CD14-positive monocyte (primary cell): Measurements from ENCODE around the gene NCKAP1. TPM values are rescaled to one million over a fixed set of nuclear protein-coding genes. Genes with fewer than 3 reads are reported as not detected.

Experiments
- DNase-seq, 3 donors: peaks; one replicate each; pipeline ENCODE4 v3.0.0-alpha.2; 2011 to 2022
- H2AFZ ChIP-seq: 2 replicates; pipeline ENCODE4 v1.6.0; 2012; ENCODE audit warnings: mild to moderate bottlenecking, low read depth, low read length, inconsistent platforms; ENCODE audit not compliant: insufficient read depth, poor library complexity, severe bottlenecking
- H3K27ac ChIP-seq, 2 donors: 1 replicate in 1 of 2; 2 replicates in 1 of 2; pipeline ENCODE4 v1.5.1; 2012 to 2013; ENCODE audit warnings: low read length in 2 of 2, control low read depth in 1 of 2, inconsistent platforms in 1 of 2, low read depth in 1 of 2, mild to moderate bottlenecking in 1 of 2
- H3K27me3 ChIP-seq, 2 donors: one replicate each; pipeline versions ENCODE4 v1.6.0 to v1.6.1; 2011 to 2013; ENCODE audit warnings: low read length in 2 of 2; ENCODE audit not compliant: control insufficient read depth in 2 of 2, insufficient read depth in 2 of 2
- H3K36me3 ChIP-seq, 2 donors: replicated peaks in 1 of 2; 1 replicate in 1 of 2; 2 replicates in 1 of 2; pipeline versions ENCODE4 v1.5.1 to v1.6.1; 2012 to 2013; ENCODE audit warnings: low read length in 2 of 2, control low read depth in 1 of 2, inconsistent platforms in 1 of 2, mild to moderate bottlenecking in 1 of 2; ENCODE audit not compliant: insufficient read depth in 2 of 2, control insufficient read depth in 1 of 2
- H3K4me1 ChIP-seq, 2 donors: 1 replicate in 1 of 2; 2 replicates in 1 of 2; pipeline versions ENCODE4 v1.5.1 to v1.6.1; 2012 to 2013; ENCODE audit warnings: low read length in 2 of 2, control low read depth in 1 of 2, inconsistent platforms in 1 of 2, mild to moderate bottlenecking in 1 of 2, moderate library complexity in 1 of 2; ENCODE audit not compliant: insufficient read depth in 2 of 2, control insufficient read depth in 1 of 2
- H3K4me2 ChIP-seq: replicated peaks from 2 replicates; pipeline ENCODE3; 2012; ENCODE audit warnings: low read length, moderate library complexity, mild to moderate bottlenecking; ENCODE audit not compliant: poor library complexity, severe bottlenecking; ENCODE audit errors: extremely low read depth
- H3K4me3 ChIP-seq, 3 experiments: fragments of 200-600 bp in 1 of 3; sonication (generic) in 1 of 3; replicated peaks in 1 of 3; 1 replicate in 2 of 3; 2 replicates in 1 of 3; pipeline ENCODE4 v1.5.1; 2011 to 2013; ENCODE audit warnings: low read length in 3 of 3, mild to moderate bottlenecking in 3 of 3, control low read depth in 2 of 3, low read depth in 2 of 3, inconsistent platforms in 1 of 3, moderate library complexity in 1 of 3
- H3K79me2 ChIP-seq: 2 replicates; pipeline ENCODE4 v1.6.0; 2012; ENCODE audit warnings: mild to moderate bottlenecking, control low read depth, inconsistent platforms, low read length, moderate library complexity; ENCODE audit not compliant: insufficient read depth
- H3K9ac ChIP-seq: 2 replicates; pipeline ENCODE4 v1.6.0; 2017; ENCODE audit warnings: low read length, mild to moderate bottlenecking; ENCODE audit not compliant: insufficient read depth, poor library complexity, severe bottlenecking
- H3K9me3 ChIP-seq, 2 donors: replicated peaks in 1 of 2; 1 replicate in 1 of 2; 2 replicates in 1 of 2; pipeline versions ENCODE4 v1.5.1 to v1.6.1; 2012 to 2013; ENCODE audit warnings: low read length in 2 of 2, control low read depth in 1 of 2; ENCODE audit not compliant: control insufficient read depth in 1 of 2, insufficient read depth in 1 of 2
- H4K20me1 ChIP-seq: 2 replicates; pipeline ENCODE4 v1.6.0; 2012; ENCODE audit warnings: mild to moderate bottlenecking, low read length, control low read depth, moderate library complexity; ENCODE audit not compliant: insufficient read depth
- H3K27ac Mint-ChIP-seq, 7 donors: one replicate each; pipeline ENCODE4 v1.8.0; 2020; ENCODE audit warnings: mild to moderate bottlenecking in 7 of 7, mixed read lengths in 7 of 7, moderate library complexity in 6 of 7, inconsistent platforms in 2 of 7
- H3K27me3 Mint-ChIP-seq, 3 donors: one replicate each; pipeline ENCODE4 v1.8.0; 2021 to 2022; ENCODE audit warnings: low read depth in 3 of 3, mild to moderate bottlenecking in 3 of 3, mixed read lengths in 3 of 3, moderate library complexity in 3 of 3, inconsistent platforms in 1 of 3
- H3K36me3 Mint-ChIP-seq, 2 donors: one replicate each; pipeline ENCODE4 v1.8.0; 2020; ENCODE audit warnings: mixed read lengths in 2 of 2, inconsistent platforms in 1 of 2, mild to moderate bottlenecking in 1 of 2
- H3K4me1 Mint-ChIP-seq: one replicate; pipeline ENCODE4 v1.8.0; 2020; ENCODE audit warnings: mild to moderate bottlenecking, mixed read lengths
- H3K4me3 Mint-ChIP-seq, 2 donors: one replicate each; pipeline ENCODE4 v1.8.0; 2020; ENCODE audit warnings: mild to moderate bottlenecking in 2 of 2, mixed read lengths in 2 of 2, moderate library complexity in 1 of 2
- H3K9me3 Mint-ChIP-seq, 7 donors: one replicate each; pipeline ENCODE4 v1.8.0; 2020 to 2022; ENCODE audit warnings: mixed read lengths in 7 of 7, mild to moderate bottlenecking in 6 of 7, moderate library complexity in 6 of 7, inconsistent platforms in 2 of 7
- WGBS: methylation state at CpG from one replicate; pipeline ENCODE4 v1.1.5; 2013; ENCODE audit warnings: missing lambda C conversion rate; ENCODE audit not compliant: insufficient coverage; 5-methylcytosine and 5-hydroxymethylcytosine counted together
- intact Hi-C, 2 donors: fragments of 100-400 bp; cut with micrococcal nuclease; formaldehyde crosslinking; loops; one replicate each; pipeline versions ENCODE4 v1.15.0 to v1.15.1; 2023
- polyA plus RNA-seq, 3 donors: library from polyadenylated mRNA; depleted of rRNA in 1 of 3; unstranded in 2 of 3; stranded (reverse) in 1 of 3; fragments of 300-500 nt in 2 of 3; fragments of >200 nt in 1 of 3; fragmentation: Illumina TruSeq in 2 of 3; gene quantifications; 1 replicate in 2 of 3; 2 replicates in 1 of 3; pipeline ENCODE4 v1.2.3, GENCODE V29; 2012 to 2021
- TF ChIP-seq, protein P1 (sequence below): fragments of 200-600 bp; IDR thresholded peaks from one replicate; pipeline ENCODE4 v1.8.0; 2022; ENCODE audit warnings: antibody characterized with exemption, mild to moderate bottlenecking

NCKAP1 gene
- polyA plus RNA-seq, 3 donors = 0.01 TPM; not detected in 2

DNA sequence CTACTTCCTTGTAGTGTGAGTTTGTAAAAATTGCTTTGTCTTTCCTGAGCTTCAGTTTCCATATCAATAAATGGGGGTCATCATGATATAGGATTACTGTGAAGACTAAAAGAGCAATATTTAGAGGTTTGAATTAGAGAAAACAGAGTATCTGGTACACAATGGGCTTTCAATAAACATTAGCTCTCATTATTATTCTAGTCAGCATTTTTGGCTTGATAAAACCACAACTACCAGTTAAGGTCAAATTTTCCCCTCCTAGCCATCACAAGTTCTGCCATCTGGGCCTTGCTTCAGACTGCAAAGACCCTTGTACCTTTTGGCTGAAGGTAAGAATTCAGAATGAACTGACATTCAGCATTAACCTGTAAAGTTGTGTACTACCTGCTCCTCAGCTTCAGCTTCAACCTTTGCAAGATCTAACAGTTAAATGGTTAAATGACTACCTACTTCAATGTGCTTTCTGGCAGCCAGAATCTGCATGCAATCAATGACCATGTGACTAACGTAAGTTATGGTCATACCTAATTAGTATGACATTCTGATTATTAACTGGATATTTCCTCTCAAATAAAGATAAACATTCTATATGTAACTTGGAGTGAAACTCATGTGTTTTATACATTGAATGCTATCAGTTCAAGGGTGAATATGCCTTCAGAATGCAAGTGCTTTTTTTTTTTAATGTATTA is 119.2 kb downstream of the NCKAP1 start:
- H3K36me3 ChIP-seq = no peaks in the 10 kb centered on the region
- DNase-seq = no peak
- H3K9ac ChIP-seq = no peak overlapping the region
- no peaks in the 10 kb centered on the region for H3K9me3 ChIP-seq
- H2AFZ ChIP-seq = no peak overlapping the region
- Mint-ChIP-seq H3K27ac (no peak overlapping the region), H3K9me3 (peaks cover 0 to 6% (median 0%) of the 10 kb centered on the region in 7 donors), H3K4me3 (no peak overlapping the region), H3K27me3 (peaks cover 0 to 2% (median 0%) of the 10 kb centered on the region in 3 donors), H3K4me1 (no peaks in the 10 kb centered on the region), H3K36me3 (no peaks in the 10 kb centered on the region)
- H3K27me3 ChIP-seq = no peaks in the 10 kb centered on the region
- H3K4me1 ChIP-seq = no peaks in the 10 kb centered on the region
- no peak overlapping the region for H3K27ac ChIP-seq
- TF ChIP-seq, protein P1, sequence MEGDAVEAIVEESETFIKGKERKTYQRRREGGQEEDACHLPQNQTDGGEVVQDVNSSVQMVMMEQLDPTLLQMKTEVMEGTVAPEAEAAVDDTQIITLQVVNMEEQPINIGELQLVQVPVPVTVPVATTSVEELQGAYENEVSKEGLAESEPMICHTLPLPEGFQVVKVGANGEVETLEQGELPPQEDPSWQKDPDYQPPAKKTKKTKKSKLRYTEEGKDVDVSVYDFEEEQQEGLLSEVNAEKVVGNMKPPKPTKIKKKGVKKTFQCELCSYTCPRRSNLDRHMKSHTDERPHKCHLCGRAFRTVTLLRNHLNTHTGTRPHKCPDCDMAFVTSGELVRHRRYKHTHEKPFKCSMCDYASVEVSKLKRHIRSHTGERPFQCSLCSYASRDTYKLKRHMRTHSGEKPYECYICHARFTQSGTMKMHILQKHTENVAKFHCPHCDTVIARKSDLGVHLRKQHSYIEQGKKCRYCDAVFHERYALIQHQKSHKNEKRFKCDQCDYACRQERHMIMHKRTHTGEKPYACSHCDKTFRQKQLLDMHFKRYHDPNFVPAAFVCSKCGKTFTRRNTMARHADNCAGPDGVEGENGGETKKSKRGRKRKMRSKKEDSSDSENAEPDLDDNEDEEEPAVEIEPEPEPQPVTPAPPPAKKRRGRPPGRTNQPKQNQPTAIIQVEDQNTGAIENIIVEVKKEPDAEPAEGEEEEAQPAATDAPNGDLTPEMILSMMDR = no peak
- intact Hi-C loops = no loop called here
- H3K79me2 ChIP-seq = no peaks in the 10 kb centered on the region
- no peak overlapping the region for H3K4me3 ChIP-seq
- WGBS = no CpG with 5 or more reads among the region's 1 CpG
- no peak overlapping the region for H3K4me2 ChIP-seq
- no peaks in the 10 kb centered on the region for H4K20me1 ChIP-seq

DNA sequence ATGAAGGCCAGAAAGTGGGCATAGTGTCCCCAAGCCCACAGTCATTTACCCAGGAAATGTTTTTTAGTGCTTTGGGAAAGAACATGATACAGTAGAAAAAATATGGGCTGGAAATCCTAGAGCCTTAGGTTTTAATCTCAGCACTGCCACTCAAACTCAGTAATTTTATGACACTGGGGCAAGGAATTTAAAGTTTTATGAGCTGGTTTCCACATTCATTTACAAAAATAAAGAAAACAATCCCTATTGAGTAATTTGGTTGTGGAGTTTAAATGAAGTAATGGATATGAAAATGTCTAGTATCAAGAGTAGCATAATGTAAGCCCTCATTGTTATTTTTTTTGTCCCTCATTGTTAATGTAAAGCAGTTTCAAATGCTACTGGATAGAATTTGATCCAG is 120.3 kb downstream of the NCKAP1 start:
- Histone ChIP-seq H3K27ac (no peak overlapping the region), H3K27me3 (no peaks in the 10 kb centered on the region), H2AFZ (no peak overlapping the region), H3K79me2 (no peaks in the 10 kb centered on the region), H4K20me1 (no peaks in the 10 kb centered on the region), H3K4me3 (no peak overlapping the region), H3K4me1 (no peaks in the 10 kb centered on the region), H3K36me3 (no peaks in the 10 kb centered on the region), H3K9me3 (no peaks in the 10 kb centered on the region), H3K9ac (no peak overlapping the region), H3K4me2 (no peak overlapping the region)
- Mint-ChIP-seq H3K36me3 (no peaks in the 10 kb centered on the region), H3K4me1 (no peaks in the 10 kb centered on the region), H3K9me3 (peaks cover 0 to 6% (median 0%) of the 10 kb centered on the region in 7 donors), H3K4me3 (no peak overlapping the region), H3K27me3 (peaks cover 0 to 2% (median 0%) of the 10 kb centered on the region in 3 donors), H3K27ac (no peak overlapping the region)
- intact Hi-C loops = no loop called here
- TF ChIP-seq, protein P1 = no peak
- no peak for DNase-seq
